SK-N-SH (cell line): ENCODE data around the gene PDE6B. TPM values are rescaled to one million over a fixed set of nuclear protein-coding genes. Genes with fewer than 3 reads are reported as not detected.
"Not testable (repeated sequence)": the region's sequence is repeated elsewhere in the genome, so short reads cannot be mapped to it uniquely, and the experiment has no call there.

Experiments used
- CTCF ChIA-PET: fragments of 300-600, 350-600 bp; formaldehyde crosslinking; extraction: SDS; loops from one replicate; lab custom pipeline; 2021; lab: Yijun Ruan, JAX
- POLR2A ChIA-PET: fragments of 350-600 bp; sonication (Branson Sonifier 250); formaldehyde crosslinking; extraction: SDS; loops from one replicate; lab custom pipeline; 2020; ENCODE audit warnings: antibody characterized with exemption, inconsistent platforms; lab: Yijun Ruan, JAX
- DNase-seq: peaks from one replicate; pipeline ENCODE4 v3.0.0; 2012
- H2AFZ ChIP-seq: fragments of 200-600 bp; sonication (generic); 2 replicates; pipeline ENCODE4 v1.8.1; 2016; ENCODE audit warnings: antibody characterized with exemption, mild to moderate bottlenecking, low read depth
- H3F3A ChIP-seq: fragments of 200-600 bp; sonication (generic); replicated peaks from 2 replicates; pipeline ENCODE3; 2016; ENCODE audit warnings: antibody characterized with exemption, mild to moderate bottlenecking; ENCODE audit not compliant: insufficient read depth
- H3K27ac ChIP-seq, 2 experiments: fragments of 200-500 bp in 1 of 2; fragments of 200-600 bp in 1 of 2; sonication (Bioruptor generic) in 1 of 2; sonication (generic), shearing (Covaris generic) in 1 of 2; 2 replicates each; pipeline versions ENCODE4 v1.5.1 to v1.6.1; 2014 to 2016; ENCODE audit warnings: low read depth in 2 of 2, inconsistent platforms in 1 of 2, low read length in 1 of 2, mild to moderate bottlenecking in 1 of 2, mixed read lengths in 1 of 2
- H3K27me3 ChIP-seq: fragments of 200-600 bp; sonication (generic), shearing (Covaris generic); 2 replicates; pipeline ENCODE4 v1.6.1; 2016; ENCODE audit warnings: mixed run types; ENCODE audit not compliant: insufficient read depth
- H3K36me3 ChIP-seq, 2 experiments: fragments of 200-500 bp in 1 of 2; fragments of 200-600 bp in 1 of 2; sonication (Bioruptor generic) in 1 of 2; sonication (generic) in 1 of 2; replicated peaks in 1 of 2; 2 replicates each; pipeline versions ENCODE3 to v1.5.1; 2014 to 2016; ENCODE audit warnings: low read length in 1 of 2, mild to moderate bottlenecking in 1 of 2; ENCODE audit not compliant: insufficient read depth in 2 of 2, control insufficient read depth in 1 of 2
- H3K4me1 ChIP-seq, 2 experiments: fragments of 200-500 bp in 1 of 2; fragments of 200-600 bp in 1 of 2; sonication (Bioruptor generic) in 1 of 2; sonication (generic), shearing (Covaris generic) in 1 of 2; 2 replicates each; pipeline versions ENCODE4 v1.5.1 to v1.6.1; 2014 to 2016; ENCODE audit warnings: low read depth in 1 of 2, low read length in 1 of 2, mixed run types in 1 of 2; ENCODE audit not compliant: insufficient read depth in 2 of 2, control insufficient read depth in 1 of 2
- H3K4me2 ChIP-seq: fragments of 200-600 bp; sonication (generic), shearing (Covaris generic); 2 replicates; pipeline ENCODE4 v1.6.1; 2017; ENCODE audit warnings: mixed run types
- H3K4me3 ChIP-seq, 2 experiments: fragments of 200-500 bp in 1 of 2; fragments of 200-600 bp in 1 of 2; sonication (Bioruptor generic) in 1 of 2; sonication (generic), shearing (Covaris generic) in 1 of 2; 2 replicates each; pipeline versions ENCODE4 v1.5.1 to v1.8.1; 2014 to 2016; ENCODE audit warnings: low read depth in 2 of 2, inconsistent platforms in 1 of 2, low read length in 1 of 2, mild to moderate bottlenecking in 1 of 2, mixed read lengths in 1 of 2, moderate library complexity in 1 of 2
- H3K79me2 ChIP-seq: fragments of 200-600 bp; sonication (generic); 2 replicates; pipeline ENCODE4 v1.8.1; 2017; ENCODE audit warnings: mild to moderate bottlenecking; ENCODE audit not compliant: insufficient read depth
- H3K9ac ChIP-seq: fragments of 200-600 bp; sonication (generic); 2 replicates; pipeline ENCODE4 v1.6.1; 2017; ENCODE audit warnings: mixed run types
- H3K9me2 ChIP-seq: fragments of 200-600 bp; sonication (generic); 2 replicates; pipeline ENCODE4 v1.6.1; 2017; ENCODE audit warnings: mixed run types
- H3K9me3 ChIP-seq: fragments of 200-600 bp; sonication (generic); 2 replicates; pipeline ENCODE4 v1.6.1; 2017; ENCODE audit warnings: mixed run types, mild to moderate bottlenecking, moderate library complexity
- H4K20me1 ChIP-seq: fragments of 200-600 bp; sonication (generic); 2 replicates; pipeline ENCODE4 v1.6.1; 2017; ENCODE audit warnings: mild to moderate bottlenecking, mixed run types; ENCODE audit not compliant: insufficient read depth
- EP300 ChIP-seq, 2 experiments: IDR thresholded peaks; 2 replicates each; pipeline versions ENCODE4 v1.4.0 to v1.6.1; 2012; ENCODE audit warnings: borderline replicate concordance in 1 of 2, low read depth in 1 of 2, low read length in 1 of 2
- EZH2phosphoT487 ChIP-seq: fragments of 200-600 bp; sonication (generic); IDR thresholded peaks from 2 replicates; pipeline ENCODE4 v1.6.1; 2017; ENCODE audit warnings: low read depth, mixed run types, mild to moderate bottlenecking, antibody characterized with exemption, moderate library complexity, borderline replicate concordance
- FOSL2 ChIP-seq: IDR thresholded peaks from 2 replicates; pipeline ENCODE4 v1.4.0; 2012; ENCODE audit warnings: low read depth, mild to moderate bottlenecking, moderate library complexity, borderline replicate concordance
- WGBS: methylation state at CpG from one replicate; pipeline ENCODE4 v1.1.6; 2017; ENCODE audit warnings: low lambda C conversion rate; 5-methylcytosine and 5-hydroxymethylcytosine counted together
- polyA plus RNA-seq, 3 experiments: library from polyadenylated mRNA; depleted of rRNA; stranded (reverse); fragments of >200 nt; gene quantifications; 2 replicates each; pipeline ENCODE4 v1.2.3, GENCODE V29; 2012
- TF ChIP-seq, protein P1 (sequence below): IDR thresholded peaks from 2 replicates; pipeline ENCODE4 v1.6.1; 2012; ENCODE audit warnings: mild to moderate bottlenecking, low read depth, low read length, moderate library complexity
- TF ChIP-seq, protein P2 (sequence below): fragments of 150-350 bp; IDR thresholded peaks from 2 replicates; pipeline ENCODE4 v1.6.1; 2017; ENCODE audit warnings: antibody characterized with exemption, low read length, low read depth, borderline replicate concordance

Gene PDE6B
- polyA plus RNA-seq, 1 of the 3 experiments (the other 2 are of a cell fraction) = 1.2 TPM

DNA sequence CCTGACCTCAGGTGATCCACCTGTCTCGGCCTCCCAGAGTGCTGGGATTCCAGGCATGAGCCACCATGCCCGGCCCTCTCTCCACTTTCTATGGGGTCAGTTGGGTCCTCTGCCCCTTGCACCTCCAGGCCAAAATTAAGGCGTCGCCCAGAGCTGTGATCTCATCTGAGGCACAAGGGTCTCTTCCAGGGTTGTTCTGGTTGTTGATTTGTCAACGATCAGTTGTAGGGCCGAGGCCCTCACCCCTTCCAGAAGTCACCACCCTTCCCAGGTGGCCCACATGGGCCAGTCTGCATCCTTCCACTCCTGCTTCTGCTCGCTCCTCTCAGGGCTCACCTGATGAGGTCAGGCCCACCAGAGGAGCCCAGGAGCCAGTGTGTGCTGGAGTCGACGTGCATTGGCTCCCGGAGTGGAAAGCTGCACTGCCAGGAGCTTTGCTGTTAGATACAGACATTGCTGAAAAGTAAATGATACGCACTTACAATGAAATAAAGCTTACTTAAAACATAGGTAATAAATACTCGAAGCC, 35.0 kb upstream of the PDE6B start:
- DNase-seq = no peak
- Histone ChIP-seq H3K36me3 (no peaks in the 10 kb centered on the region), H3K4me2 (no peak overlapping the region), H3K79me2 (no peaks in the 10 kb centered on the region), H3K9me2 (no peaks in the 10 kb centered on the region), H3F3A (no peaks in the 10 kb centered on the region), H3K9ac (no peak overlapping the region), H2AFZ (no peak overlapping the region), H4K20me1 (no peaks in the 10 kb centered on the region), H3K4me3 (no peak overlapping the region), H3K27ac (no peak overlapping the region), H3K4me1 (no peaks in the 10 kb centered on the region), H3K27me3 (peaks cover 9% of the 10 kb centered on the region; the same call in 1 of the 2 replicates), H3K9me3 (no peaks in the 10 kb centered on the region)
- WGBS = 45% methylated on average over 10 of the region's 12 CpGs
- ChIA-PET POLR2A (no interaction called here), CTCF (no interaction called here)
- TF ChIP-seq FOSL2 (no peak), EZH2phosphoT487 (no peak), EP300 (IDR thresholded peaks at IDR 0.05; ENCODE audit: borderline replicate concordance in 1 of 2, low read depth in 1 of 2, low read length in 1 of 2) (no peak)
- TF ChIP-seq, protein P1, sequence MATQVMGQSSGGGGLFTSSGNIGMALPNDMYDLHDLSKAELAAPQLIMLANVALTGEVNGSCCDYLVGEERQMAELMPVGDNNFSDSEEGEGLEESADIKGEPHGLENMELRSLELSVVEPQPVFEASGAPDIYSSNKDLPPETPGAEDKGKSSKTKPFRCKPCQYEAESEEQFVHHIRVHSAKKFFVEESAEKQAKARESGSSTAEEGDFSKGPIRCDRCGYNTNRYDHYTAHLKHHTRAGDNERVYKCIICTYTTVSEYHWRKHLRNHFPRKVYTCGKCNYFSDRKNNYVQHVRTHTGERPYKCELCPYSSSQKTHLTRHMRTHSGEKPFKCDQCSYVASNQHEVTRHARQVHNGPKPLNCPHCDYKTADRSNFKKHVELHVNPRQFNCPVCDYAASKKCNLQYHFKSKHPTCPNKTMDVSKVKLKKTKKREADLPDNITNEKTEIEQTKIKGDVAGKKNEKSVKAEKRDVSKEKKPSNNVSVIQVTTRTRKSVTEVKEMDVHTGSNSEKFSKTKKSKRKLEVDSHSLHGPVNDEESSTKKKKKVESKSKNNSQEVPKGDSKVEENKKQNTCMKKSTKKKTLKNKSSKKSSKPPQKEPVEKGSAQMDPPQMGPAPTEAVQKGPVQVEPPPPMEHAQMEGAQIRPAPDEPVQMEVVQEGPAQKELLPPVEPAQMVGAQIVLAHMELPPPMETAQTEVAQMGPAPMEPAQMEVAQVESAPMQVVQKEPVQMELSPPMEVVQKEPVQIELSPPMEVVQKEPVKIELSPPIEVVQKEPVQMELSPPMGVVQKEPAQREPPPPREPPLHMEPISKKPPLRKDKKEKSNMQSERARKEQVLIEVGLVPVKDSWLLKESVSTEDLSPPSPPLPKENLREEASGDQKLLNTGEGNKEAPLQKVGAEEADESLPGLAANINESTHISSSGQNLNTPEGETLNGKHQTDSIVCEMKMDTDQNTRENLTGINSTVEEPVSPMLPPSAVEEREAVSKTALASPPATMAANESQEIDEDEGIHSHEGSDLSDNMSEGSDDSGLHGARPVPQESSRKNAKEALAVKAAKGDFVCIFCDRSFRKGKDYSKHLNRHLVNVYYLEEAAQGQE = no peak
- TF ChIP-seq, protein P2, sequence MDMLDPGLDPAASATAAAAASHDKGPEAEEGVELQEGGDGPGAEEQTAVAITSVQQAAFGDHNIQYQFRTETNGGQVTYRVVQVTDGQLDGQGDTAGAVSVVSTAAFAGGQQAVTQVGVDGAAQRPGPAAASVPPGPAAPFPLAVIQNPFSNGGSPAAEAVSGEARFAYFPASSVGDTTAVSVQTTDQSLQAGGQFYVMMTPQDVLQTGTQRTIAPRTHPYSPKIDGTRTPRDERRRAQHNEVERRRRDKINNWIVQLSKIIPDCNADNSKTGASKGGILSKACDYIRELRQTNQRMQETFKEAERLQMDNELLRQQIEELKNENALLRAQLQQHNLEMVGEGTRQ = no peak
- TF ChIP-seq, all 33 proteins: peak for 0

DNA sequence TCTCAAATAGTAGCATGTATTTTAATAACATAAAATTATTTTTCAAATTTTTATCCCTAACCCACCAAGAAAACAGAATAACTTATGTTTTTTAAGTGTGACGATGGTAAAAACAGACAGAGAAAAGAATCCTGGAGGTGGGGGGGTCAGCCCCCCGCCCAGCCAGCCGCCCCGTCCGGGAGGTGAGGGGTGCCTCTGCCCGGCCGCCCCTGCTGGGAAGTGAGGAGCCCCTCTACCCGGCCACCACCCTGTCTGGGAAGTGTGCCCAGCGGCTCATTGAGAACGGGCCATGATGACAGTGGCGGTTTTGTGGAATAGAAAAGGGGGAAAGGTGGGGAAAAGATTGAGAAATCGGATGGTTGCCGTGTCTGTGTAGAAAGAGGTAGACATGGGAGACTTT, 33.2 kb upstream of the PDE6B start:
- H3F3A ChIP-seq, H3K9me3 ChIP-seq, H3K36me3 ChIP-seq, H3K9me2 ChIP-seq, H3K27me3 ChIP-seq, H3K27ac ChIP-seq, H4K20me1 ChIP-seq, H2AFZ ChIP-seq, POLR2A ChIA-PET, H3K4me1 ChIP-seq, H3K9ac ChIP-seq, H3K79me2 ChIP-seq, H3K4me2 ChIP-seq, DNase-seq, H3K4me3 ChIP-seq, CTCF ChIA-PET: not testable (repeated sequence)
- WGBS = 16% methylated on average over 13 of the region's 13 CpGs
